IMR-90 (cell line): ENCODE measurements around the gene CTCFL. TPM values are rescaled to one million over a fixed set of nuclear protein-coding genes. Genes with fewer than 3 reads are reported as not detected.

ENCODE experiments used
- ATAC-seq: fragments of 200-7000 bp; cut with Tn5 transposase; 2 replicates; pipeline ENCODE4 v1.9.1; 2020; ENCODE audit warnings: low read depth, mild to moderate bottlenecking, moderate library complexity
- BruUV-seq: library from RNA; stranded (reverse); fragments of 400-500 nt; replicated peaks from 2 replicates; lab custom pipeline; 2021; lab: Mats Ljungman, UMichigan
- CTCF ChIA-PET: fragments of 300-600 bp; formaldehyde crosslinking; extraction: SDS; loops from one replicate; lab custom pipeline; 2021; ENCODE audit warnings: antibody characterized with exemption; lab: Yijun Ruan, JAX
- POLR2A ChIA-PET: fragments of 300-600 bp; sonication (Branson Sonifier 250); formaldehyde crosslinking; loops from one replicate; lab custom pipeline; 2022; ENCODE audit warnings: antibody characterized with exemption; ENCODE audit not compliant: unreplicated experiment; lab: Charles Lee
- DNase-seq: peaks from one replicate; pipeline ENCODE4 v3.0.0; 2013
- H2AFZ ChIP-seq: replicated peaks from 2 replicates; pipeline ENCODE3; 2013; ENCODE audit warnings: low read length, mild to moderate bottlenecking; ENCODE audit not compliant: poor library complexity
- H2AK5ac ChIP-seq: 2 replicates; pipeline ENCODE4 v1.6.1; 2013; ENCODE audit warnings: low read depth, low read length, inconsistent platforms
- H2AK9ac ChIP-seq: replicated peaks from 2 replicates; pipeline ENCODE3; 2013; ENCODE audit warnings: mild to moderate bottlenecking, low read depth, low read length, moderate library complexity; ENCODE audit not compliant: poor library complexity
- H2BK120ac ChIP-seq: 2 replicates; pipeline ENCODE4 v1.6.1; 2013; ENCODE audit warnings: low read depth, low read length, inconsistent platforms
- H2BK15ac ChIP-seq: 3 replicates; pipeline ENCODE4 v1.6.1; 2013; ENCODE audit warnings: low read depth, low read length, inconsistent platforms
- H2BK20ac ChIP-seq: 2 replicates; pipeline ENCODE4 v1.6.1; 2013; ENCODE audit warnings: low read depth, mild to moderate bottlenecking, inconsistent platforms, low read length, moderate library complexity
- H2BK5ac ChIP-seq: 2 replicates; pipeline ENCODE4 v1.6.1; 2013; ENCODE audit warnings: mild to moderate bottlenecking, low read depth, low read length, inconsistent platforms; ENCODE audit not compliant: poor library complexity, severe bottlenecking
- H3K14ac ChIP-seq: replicated peaks from 2 replicates; pipeline ENCODE4 v1.6.1; 2013; ENCODE audit warnings: low read depth, low read length, inconsistent platforms
- H3K18ac ChIP-seq: 2 replicates; pipeline ENCODE4 v1.6.1; 2013; ENCODE audit warnings: low read depth, low read length, control low read depth
- H3K23ac ChIP-seq: 2 replicates; pipeline ENCODE4 v1.6.1; 2013; ENCODE audit warnings: low read depth, low read length, inconsistent platforms
- H3K27ac ChIP-seq: 2 replicates; pipeline ENCODE4 v1.5.1; 2013; ENCODE audit warnings: mild to moderate bottlenecking, control low read depth, low read length; ENCODE audit not compliant: insufficient read depth
- H3K27me3 ChIP-seq: 2 replicates; pipeline ENCODE4 v1.6.1; 2013; ENCODE audit warnings: low read length; ENCODE audit not compliant: control insufficient read depth, insufficient read depth
- H3K36me3 ChIP-seq: 2 replicates; pipeline ENCODE4 v1.6.1; 2013; ENCODE audit warnings: low read length, mixed read lengths; ENCODE audit not compliant: control insufficient read depth, insufficient read depth
- H3K4ac ChIP-seq: 2 replicates; pipeline ENCODE4 v1.6.1; 2013; ENCODE audit warnings: low read depth, low read length, inconsistent platforms
- H3K4me1 ChIP-seq: 2 replicates; pipeline ENCODE4 v1.6.1; 2013; ENCODE audit warnings: low read length, mixed read lengths; ENCODE audit not compliant: control insufficient read depth, insufficient read depth
- H3K4me2 ChIP-seq: 2 replicates; pipeline ENCODE4 v1.6.1; 2013; ENCODE audit warnings: low read depth, mild to moderate bottlenecking, control low read depth, low read length, moderate library complexity
- H3K4me3 ChIP-seq: 2 replicates; pipeline ENCODE4 v1.5.1; 2013; ENCODE audit warnings: low read depth, mild to moderate bottlenecking, control low read depth, low read length, moderate library complexity; ENCODE audit not compliant: insufficient read depth
- H3K56ac ChIP-seq: 2 replicates; pipeline ENCODE4 v1.6.1; 2013; ENCODE audit warnings: low read length, inconsistent platforms; ENCODE audit not compliant: insufficient read depth; ENCODE audit errors: extremely low read depth
- H3K79me1 ChIP-seq, 2 experiments: 2 replicates each; pipeline ENCODE4 v1.6.1; 2013; ENCODE audit warnings: low read length in 2 of 2, inconsistent platforms in 1 of 2, low read depth in 1 of 2
- H3K9ac ChIP-seq: 2 replicates; pipeline ENCODE4 v1.6.1; 2013; ENCODE audit warnings: low read depth, low read length, control low read depth
- H3K9me1 ChIP-seq: 2 replicates; pipeline ENCODE4 v1.6.1; 2013; ENCODE audit warnings: low read length, inconsistent platforms; ENCODE audit not compliant: insufficient read depth
- H3K9me3 ChIP-seq: 2 replicates; pipeline ENCODE4 v1.6.1; 2013; ENCODE audit warnings: low read length; ENCODE audit not compliant: control insufficient read depth, insufficient read depth
- H4K20me1 ChIP-seq: 2 replicates; pipeline ENCODE4 v1.6.1; 2013; ENCODE audit warnings: low read length, inconsistent platforms; ENCODE audit not compliant: insufficient read depth
- H4K5ac ChIP-seq: 2 replicates; pipeline ENCODE4 v1.6.1; 2013; ENCODE audit warnings: mild to moderate bottlenecking, low read depth, low read length, control low read depth
- H4K8ac ChIP-seq, 2 experiments: 2 replicates each; pipeline ENCODE4 v1.6.1; 2013; ENCODE audit warnings: low read depth in 2 of 2, low read length in 2 of 2, control low read depth in 1 of 2, inconsistent platforms in 1 of 2
- H4K91ac ChIP-seq: 2 replicates; pipeline ENCODE4 v1.6.1; 2013; ENCODE audit warnings: low read depth, low read length, inconsistent platforms; ENCODE audit not compliant: insufficient read depth
- CEBPB ChIP-seq: IDR thresholded peaks from 2 replicates; pipeline ENCODE4 v1.6.1; 2012; ENCODE audit warnings: low read depth, low read length, improper control_type of control experiment
- CHD1 ChIP-seq: IDR thresholded peaks from 2 replicates; pipeline ENCODE4 v1.6.1; 2012; ENCODE audit warnings: low read depth, low read length, improper control_type of control experiment
- FOS ChIP-seq: fragments of 150-350 bp; IDR thresholded peaks from 2 replicates; pipeline ENCODE4 v1.6.1; 2016; ENCODE audit warnings: low read depth, low read length
- MAFK ChIP-seq: IDR thresholded peaks from 2 replicates; pipeline ENCODE4 v1.6.1; 2012; ENCODE audit warnings: low read depth, low read length, improper control_type of control experiment
- MAZ ChIP-seq: IDR thresholded peaks from 2 replicates; pipeline ENCODE4 v1.6.1; 2012; ENCODE audit warnings: low read depth, mild to moderate bottlenecking, low read length, improper control_type of control experiment, moderate library complexity, borderline replicate concordance
- MXI1 ChIP-seq: IDR thresholded peaks from 2 replicates; pipeline ENCODE4 v1.6.1; 2012; ENCODE audit warnings: low read depth, mild to moderate bottlenecking, low read length, moderate library complexity, borderline replicate concordance
- NFE2L2 ChIP-seq: fragments of 150-350 bp; IDR thresholded peaks from 2 replicates; pipeline ENCODE4 v1.6.1; 2016; ENCODE audit warnings: low read depth, mild to moderate bottlenecking, low read length
- POLR2A ChIP-seq: IDR thresholded peaks from 2 replicates; pipeline ENCODE4 v1.6.1; 2012; ENCODE audit warnings: mild to moderate bottlenecking, low read depth, low read length
- RAD21 ChIP-seq: IDR thresholded peaks from 2 replicates; pipeline ENCODE4 v1.6.1; 2012; ENCODE audit warnings: low read length, improper control_type of control experiment
- RFX5 ChIP-seq: IDR thresholded peaks from 2 replicates; pipeline ENCODE4 v1.8.0; 2012; ENCODE audit warnings: low read depth, mild to moderate bottlenecking, low read length, moderate library complexity
- SMC3 ChIP-seq: fragments of 150-350 bp; IDR thresholded peaks from 2 replicates; pipeline ENCODE4 v1.6.1; 2016; ENCODE audit warnings: low read depth, mild to moderate bottlenecking, antibody characterized with exemption, low read length, moderate library complexity
- USF2 ChIP-seq: fragments of 150-350 bp; IDR thresholded peaks from 2 replicates; pipeline ENCODE4 v1.6.1; 2017; ENCODE audit warnings: mild to moderate bottlenecking, antibody characterized with exemption, low read length, low read depth
- WGBS, 2 experiments: methylation state at CpG; one replicate each; pipeline versions ENCODE4 v1.1.5 to v1.1.7; 2013; ENCODE audit warnings: missing lambda C conversion rate in 2 of 2; ENCODE audit not compliant: insufficient read length in 1 of 2; ENCODE audit errors: extremely low coverage in 2 of 2; 5-methylcytosine and 5-hydroxymethylcytosine counted together
- dilution Hi-C: fragments of 300-500 bp; cut with HindIII; formaldehyde crosslinking; loops from one replicate; pipeline ENCODE4 v1.14.3; 2018; ENCODE audit warnings: low sequenced_read_pairs; ENCODE audit not compliant: unreplicated experiment
- in situ Hi-C: fragments of 300-500 bp; cut with MboI; formaldehyde crosslinking; loops from 3 replicates; pipeline ENCODE4 v1.14.3; 2019; ENCODE audit warnings: low sequenced_read_pairs, inconsistent platforms, mixed read lengths
- intact Hi-C: fragments of 100-400 bp; cut with micrococcal nuclease; formaldehyde crosslinking; loops from 2 replicates; pipeline ENCODE4 v1.10.0; 2022
- polyA plus RNA-seq, 3 experiments: library from polyadenylated mRNA; depleted of rRNA; stranded (reverse); fragments of >200 nt; gene quantifications; 2 replicates each; pipeline ENCODE4 v1.2.3, GENCODE V29; 2012; ENCODE audit warnings: low replicate concordance in 1 of 3
- total RNA-seq: library from RNA; depleted of rRNA; stranded (reverse); fragments of >200 nt; gene quantifications from 2 replicates; pipeline ENCODE4 v1.2.3, GENCODE V29; 2012

CTCFL gene
- total and polyA plus RNA-seq, 2 of the 4 experiments (the other 2 are of a cell fraction) = not detected

GRCh38 chr20:57568088-57568896 lies 43.4 kb upstream of the CTCFL start:
- DNase-seq (no peak), ATAC-seq (no peak)
- intact Hi-C loops (no loop called here), in situ Hi-C loops (no loop called here), dilution Hi-C loops (no loop called here)
- no TSS peak for BruUV-seq
- Histone ChIP-seq H4K5ac (no peak overlapping the region), H3K79me1 (no peaks in the 10 kb centered on the region), H2BK5ac (no peak overlapping the region), H3K18ac (no peak overlapping the region), H4K8ac (no peak overlapping the region), H3K4ac (no peak overlapping the region), H3K27ac (no peak overlapping the region), H2AFZ (no peak overlapping the region), H3K9me1 (no peaks in the 10 kb centered on the region), H4K91ac (no peak overlapping the region), H2AK5ac (no peak overlapping the region), H2BK15ac (no peak overlapping the region), H3K23ac (no peak overlapping the region), H3K4me3 (no peak overlapping the region), H3K27me3 (peaks cover 6% of the 10 kb centered on the region), H4K20me1 (no peaks in the 10 kb centered on the region), H2BK20ac (no peak overlapping the region), H3K9me3 (no peaks in the 10 kb centered on the region), H2BK120ac (no peak overlapping the region), H3K14ac (no peak overlapping the region), H2AK9ac (no peak overlapping the region), H3K56ac (no peak overlapping the region), H3K36me3 (no peaks in the 10 kb centered on the region), H3K4me1 (no peaks in the 10 kb centered on the region), H3K4me2 (no peak overlapping the region), H3K9ac (no peak overlapping the region)
- ChIA-PET POLR2A (no interaction called here), CTCF (no interaction called here)
- WGBS, 2 experiments = 64% methylated on average over 7 of the region's 13 CpGs; no CpG with 5 or more reads in 1 of the 2 experiments
- no peak for TF ChIP-seq NFE2L2
- TF ChIP-seq CEBPB = no peak
- no peak for TF ChIP-seq MAZ
- no peak for TF ChIP-seq FOS
- no peak for TF ChIP-seq RAD21
- no peak for TF ChIP-seq SMC3
- TF ChIP-seq CHD1 = no peak
- TF ChIP-seq MAFK = no peak
- TF ChIP-seq POLR2A = no peak
- no peak for TF ChIP-seq USF2
- no peak for TF ChIP-seq RFX5
- TF ChIP-seq MXI1 = no peak
